HEK293T (cell line): ENCODE results near the gene PEMT.

ENCODE experiments used
- BHLHE40 ChIP-seq: fragments of 450-650 bp; IDR thresholded peaks from 2 replicates; pipeline ENCODE4 v1.6.1; 2016; ENCODE audit warnings: mild to moderate bottlenecking, moderate library complexity, borderline replicate concordance
- FOXA1 ChIP-seq: fragments of 450-650 bp; IDR thresholded peaks from 2 replicates; pipeline ENCODE4 v1.6.1; 2016; ENCODE audit warnings: mild to moderate bottlenecking
- FOXM1 ChIP-seq: fragments of 450-650 bp; IDR thresholded peaks from 2 replicates; pipeline ENCODE4 v1.6.1; 2017; ENCODE audit warnings: mild to moderate bottlenecking, borderline replicate concordance
- NFRKB ChIP-seq: fragments of 450-650 bp; IDR thresholded peaks from 2 replicates; pipeline ENCODE4 v1.6.1; 2016; ENCODE audit warnings: mild to moderate bottlenecking, moderate library complexity
- SUZ12 ChIP-seq: fragments of 450-650 bp; IDR thresholded peaks from 2 replicates; pipeline ENCODE4 v1.6.1; 2016; ENCODE audit warnings: mild to moderate bottlenecking
- TARDBP ChIP-seq: fragments of 450-650 bp; IDR thresholded peaks from 2 replicates; pipeline ENCODE4 v1.6.1; 2016
- ZNF384 ChIP-seq: fragments of 450-650 bp; IDR thresholded peaks from 2 replicates; pipeline ENCODE4 v1.6.1; 2016

DNA sequence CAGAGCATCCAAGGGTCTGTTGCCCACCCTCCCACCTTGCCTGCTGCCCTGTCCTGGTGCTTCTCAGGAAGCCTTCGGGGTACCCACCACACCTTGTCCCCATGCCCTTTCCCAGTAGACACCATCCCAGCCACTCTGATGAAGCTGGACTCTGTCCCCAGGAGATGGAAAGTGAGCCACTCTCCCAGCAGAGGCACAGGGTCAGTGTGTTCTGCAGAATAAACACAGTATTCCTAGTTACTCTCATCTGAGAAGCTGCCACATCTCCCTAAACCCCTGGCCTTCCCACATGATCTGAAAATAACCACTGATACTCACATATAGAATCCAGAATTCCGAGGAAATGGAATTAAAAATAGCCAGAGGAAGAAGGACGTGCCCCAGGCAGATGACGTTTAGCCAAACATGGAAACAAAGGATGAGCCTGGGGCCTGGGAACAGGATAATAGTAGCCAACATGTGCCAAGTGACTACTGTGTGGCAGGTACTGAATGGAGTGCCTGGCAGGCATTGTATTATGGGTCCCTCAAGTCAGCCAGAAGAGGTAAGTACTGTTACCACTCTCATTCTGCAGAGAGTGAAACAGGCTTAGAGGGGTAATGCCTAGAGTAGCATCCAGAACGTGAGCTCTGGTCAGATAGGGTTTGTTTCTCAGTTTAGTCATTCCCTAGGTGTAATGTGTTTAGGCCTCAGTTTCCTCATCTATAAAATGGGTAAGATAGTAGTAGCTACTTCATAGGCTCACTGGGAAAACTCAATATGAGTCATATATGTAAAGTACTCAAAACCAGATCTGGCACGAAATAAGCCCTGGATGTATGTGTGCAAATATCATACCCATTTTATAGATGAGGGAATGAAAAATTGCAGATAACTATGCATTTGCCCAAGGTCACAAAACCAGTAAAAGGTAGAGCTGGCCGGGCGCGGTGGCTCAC lies 20.8 kb upstream of the PEMT start:
- TF ChIP-seq TARDBP (no peak), BHLHE40 (no peak), FOXM1 (no peak), SUZ12 (no peak), NFRKB (no peak), ZNF384 (no peak), FOXA1 (no peak)
